ENCODE results near the gene PINK1.

The PINK1 gene

DNA sequence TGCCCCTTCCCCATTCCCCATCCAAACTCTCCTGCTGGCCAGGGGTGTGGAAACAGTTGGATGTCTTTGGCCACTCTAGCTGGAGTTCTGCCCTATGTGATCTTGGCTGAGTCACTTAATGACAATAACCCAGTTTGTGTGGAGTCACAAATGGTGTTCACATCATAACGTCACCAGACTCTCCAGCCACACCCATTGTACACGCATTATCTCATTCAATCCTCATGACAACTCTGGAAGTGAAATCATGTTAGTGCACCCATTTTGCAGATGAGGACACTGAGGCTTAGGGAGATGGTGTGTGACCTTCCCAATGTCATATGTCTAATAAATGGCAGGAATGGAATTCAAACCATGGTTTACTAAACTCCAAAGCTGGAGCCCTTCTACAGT, 45.6 kb upstream of the PINK1 start (continued):
- TF ChIP-seq, protein P1, sequence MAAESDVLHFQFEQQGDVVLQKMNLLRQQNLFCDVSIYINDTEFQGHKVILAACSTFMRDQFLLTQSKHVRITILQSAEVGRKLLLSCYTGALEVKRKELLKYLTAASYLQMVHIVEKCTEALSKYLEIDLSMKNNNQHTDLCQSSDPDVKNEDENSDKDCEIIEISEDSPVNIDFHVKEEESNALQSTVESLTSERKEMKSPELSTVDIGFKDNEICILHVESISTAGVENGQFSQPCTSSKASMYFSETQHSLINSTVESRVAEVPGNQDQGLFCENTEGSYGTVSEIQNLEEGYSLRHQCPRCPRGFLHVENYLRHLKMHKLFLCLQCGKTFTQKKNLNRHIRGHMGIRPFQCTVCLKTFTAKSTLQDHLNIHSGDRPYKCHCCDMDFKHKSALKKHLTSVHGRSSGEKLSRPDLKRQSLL (tag by site-specific recombination; IDR thresholded peaks at IDR 0.05): no peak
- TF ChIP-seq ZNF175 (tag by site-specific recombination; IDR thresholded peaks at IDR 0.05) (no peak), BCL11A (tag by site-specific recombination; IDR thresholded peaks at IDR 0.05; ENCODE audit: low read depth) (0 out of 2 replicates have a peak, but pooled peaks have one; percentile 15), ZBTB7A (tag by site-specific recombination; IDR thresholded peaks at IDR 0.05; ENCODE audit: low read depth) (no peak), ZNF324 (tag by site-specific recombination; IDR thresholded peaks at IDR 0.05) (no peak), ZFP69B (tag by site-specific recombination; IDR thresholded peaks at IDR 0.05) (no peak), ZBTB48 (tag by site-specific recombination; IDR thresholded peaks at IDR 0.05) (no peak), ZNF701 (tag by site-specific recombination; IDR thresholded peaks at IDR 0.05) (no peak), SP7 (tag by site-specific recombination; IDR thresholded peaks at IDR 0.05) (0 out of 2 replicates have a peak, but pooled peaks have one; percentile 16), ZNF549 (tag by site-specific recombination; IDR thresholded peaks at IDR 0.05) (no peak), ZNF140 (tag by site-specific recombination; IDR thresholded peaks at IDR 0.05) (no peak), ZFP41 (tag by site-specific recombination; IDR thresholded peaks at IDR 0.05; ENCODE audit: borderline replicate concordance) (no peak), RBAK (tag by site-specific recombination; IDR thresholded peaks at IDR 0.05) (no peak), ZNF747 (tag by site-specific recombination; IDR thresholded peaks at IDR 0.05) (no peak), HOXA7 (CRISPR knock-in tag; IDR thresholded peaks at IDR 0.05; ENCODE audit: borderline replicate concordance) (no peak), ZNF24 (tag by site-specific recombination; IDR thresholded peaks at IDR 0.05) (0 out of 2 replicates have a peak, but pooled peaks have one; percentile 29), ZNF404 (tag by site-specific recombination; IDR thresholded peaks at IDR 0.05) (no peak), ZBTB20 (tag by site-specific recombination; IDR thresholded peaks at IDR 0.05) (no peak), SETDB1 (IDR thresholded peaks at IDR 0.05; ENCODE audit: insufficient read length, low read length) (no peak), ZNF391 (tag by site-specific recombination; IDR thresholded peaks at IDR 0.05; ENCODE audit: borderline replicate concordance, low read depth) (no peak), ZNF433 (tag by site-specific recombination; IDR thresholded peaks at IDR 0.05; ENCODE audit: low read depth) (no peak), SCRT2 (tag by site-specific recombination; IDR thresholded peaks at IDR 0.05) (no peak), ZNF248 (tag by site-specific recombination; IDR thresholded peaks at IDR 0.05) (no peak), ZNF350 (tag by site-specific recombination; IDR thresholded peaks at IDR 0.05) (no peak), ZNF776 (tag by site-specific recombination; IDR thresholded peaks at IDR 0.05; ENCODE audit: borderline replicate concordance) (no peak), ZNF664 (tag by site-specific recombination; IDR thresholded peaks at IDR 0.05) (0 out of 2 replicates have a peak, but pooled peaks have one; percentile 16), GLIS1 (tag by site-specific recombination; IDR thresholded peaks at IDR 0.05) (no peak)
- TF ChIP-seq, protein P2, sequence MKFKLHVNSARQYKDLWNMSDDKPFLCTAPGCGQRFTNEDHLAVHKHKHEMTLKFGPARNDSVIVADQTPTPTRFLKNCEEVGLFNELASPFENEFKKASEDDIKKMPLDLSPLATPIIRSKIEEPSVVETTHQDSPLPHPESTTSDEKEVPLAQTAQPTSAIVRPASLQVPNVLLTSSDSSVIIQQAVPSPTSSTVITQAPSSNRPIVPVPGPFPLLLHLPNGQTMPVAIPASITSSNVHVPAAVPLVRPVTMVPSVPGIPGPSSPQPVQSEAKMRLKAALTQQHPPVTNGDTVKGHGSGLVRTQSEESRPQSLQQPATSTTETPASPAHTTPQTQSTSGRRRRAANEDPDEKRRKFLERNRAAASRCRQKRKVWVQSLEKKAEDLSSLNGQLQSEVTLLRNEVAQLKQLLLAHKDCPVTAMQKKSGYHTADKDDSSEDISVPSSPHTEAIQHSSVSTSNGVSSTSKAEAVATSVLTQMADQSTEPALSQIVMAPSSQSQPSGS (tag by site-specific recombination; IDR thresholded peaks at IDR 0.05; ENCODE audit: low read depth): no peak; the same call in 1 of the 2 replicates
- TF ChIP-seq, protein P3, sequence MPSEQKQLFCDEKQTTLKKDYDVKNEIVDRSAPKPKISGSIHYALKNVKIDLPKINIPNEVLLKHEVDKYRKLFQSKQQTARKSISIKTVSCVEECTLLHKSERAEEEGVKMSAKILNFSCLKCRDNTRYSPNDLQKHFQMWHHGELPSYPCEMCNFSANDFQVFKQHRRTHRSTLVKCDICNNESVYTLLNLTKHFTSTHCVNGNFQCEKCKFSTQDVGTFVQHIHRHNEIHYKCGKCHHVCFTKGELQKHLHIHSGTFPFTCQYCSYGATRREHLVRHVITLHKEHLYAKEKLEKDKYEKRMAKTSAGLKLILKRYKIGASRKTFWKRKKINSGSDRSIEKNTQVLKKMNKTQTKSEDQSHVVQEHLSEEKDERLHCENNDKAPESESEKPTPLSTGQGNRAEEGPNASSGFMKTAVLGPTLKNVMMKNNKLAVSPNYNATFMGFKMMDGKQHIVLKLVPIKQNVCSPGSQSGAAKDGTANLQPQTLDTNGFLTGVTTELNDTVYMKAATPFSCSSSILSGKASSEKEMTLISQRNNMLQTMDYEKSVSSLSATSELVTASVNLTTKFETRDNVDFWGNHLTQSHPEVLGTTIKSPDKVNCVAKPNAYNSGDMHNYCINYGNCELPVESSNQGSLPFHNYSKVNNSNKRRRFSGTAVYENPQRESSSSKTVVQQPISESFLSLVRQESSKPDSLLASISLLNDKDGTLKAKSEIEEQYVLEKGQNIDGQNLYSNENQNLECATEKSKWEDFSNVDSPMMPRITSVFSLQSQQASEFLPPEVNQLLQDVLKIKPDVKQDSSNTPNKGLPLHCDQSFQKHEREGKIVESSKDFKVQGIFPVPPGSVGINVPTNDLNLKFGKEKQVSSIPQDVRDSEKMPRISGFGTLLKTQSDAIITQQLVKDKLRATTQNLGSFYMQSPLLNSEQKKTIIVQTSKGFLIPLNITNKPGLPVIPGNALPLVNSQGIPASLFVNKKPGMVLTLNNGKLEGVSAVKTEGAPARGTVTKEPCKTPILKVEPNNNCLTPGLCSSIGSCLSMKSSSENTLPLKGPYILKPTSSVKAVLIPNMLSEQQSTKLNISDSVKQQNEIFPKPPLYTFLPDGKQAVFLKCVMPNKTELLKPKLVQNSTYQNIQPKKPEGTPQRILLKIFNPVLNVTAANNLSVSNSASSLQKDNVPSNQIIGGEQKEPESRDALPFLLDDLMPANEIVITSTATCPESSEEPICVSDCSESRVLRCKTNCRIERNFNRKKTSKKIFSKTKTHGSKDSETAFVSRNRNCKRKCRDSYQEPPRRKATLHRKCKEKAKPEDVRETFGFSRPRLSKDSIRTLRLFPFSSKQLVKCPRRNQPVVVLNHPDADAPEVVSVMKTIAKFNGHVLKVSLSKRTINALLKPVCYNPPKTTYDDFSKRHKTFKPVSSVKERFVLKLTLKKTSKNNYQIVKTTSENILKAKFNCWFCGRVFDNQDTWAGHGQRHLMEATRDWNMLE (tag by site-specific recombination; conservative IDR thresholded peaks at IDR 0.05; ENCODE audit: low read depth): no peak
- TF ChIP-seq, protein P4, sequence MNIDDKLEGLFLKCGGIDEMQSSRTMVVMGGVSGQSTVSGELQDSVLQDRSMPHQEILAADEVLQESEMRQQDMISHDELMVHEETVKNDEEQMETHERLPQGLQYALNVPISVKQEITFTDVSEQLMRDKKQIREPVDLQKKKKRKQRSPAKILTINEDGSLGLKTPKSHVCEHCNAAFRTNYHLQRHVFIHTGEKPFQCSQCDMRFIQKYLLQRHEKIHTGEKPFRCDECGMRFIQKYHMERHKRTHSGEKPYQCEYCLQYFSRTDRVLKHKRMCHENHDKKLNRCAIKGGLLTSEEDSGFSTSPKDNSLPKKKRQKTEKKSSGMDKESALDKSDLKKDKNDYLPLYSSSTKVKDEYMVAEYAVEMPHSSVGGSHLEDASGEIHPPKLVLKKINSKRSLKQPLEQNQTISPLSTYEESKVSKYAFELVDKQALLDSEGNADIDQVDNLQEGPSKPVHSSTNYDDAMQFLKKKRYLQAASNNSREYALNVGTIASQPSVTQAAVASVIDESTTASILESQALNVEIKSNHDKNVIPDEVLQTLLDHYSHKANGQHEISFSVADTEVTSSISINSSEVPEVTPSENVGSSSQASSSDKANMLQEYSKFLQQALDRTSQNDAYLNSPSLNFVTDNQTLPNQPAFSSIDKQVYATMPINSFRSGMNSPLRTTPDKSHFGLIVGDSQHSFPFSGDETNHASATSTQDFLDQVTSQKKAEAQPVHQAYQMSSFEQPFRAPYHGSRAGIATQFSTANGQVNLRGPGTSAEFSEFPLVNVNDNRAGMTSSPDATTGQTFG (tag by site-specific recombination; IDR thresholded peaks at IDR 0.05; ENCODE audit: borderline replicate concordance): no peak
- TF ChIP-seq, protein P5, sequence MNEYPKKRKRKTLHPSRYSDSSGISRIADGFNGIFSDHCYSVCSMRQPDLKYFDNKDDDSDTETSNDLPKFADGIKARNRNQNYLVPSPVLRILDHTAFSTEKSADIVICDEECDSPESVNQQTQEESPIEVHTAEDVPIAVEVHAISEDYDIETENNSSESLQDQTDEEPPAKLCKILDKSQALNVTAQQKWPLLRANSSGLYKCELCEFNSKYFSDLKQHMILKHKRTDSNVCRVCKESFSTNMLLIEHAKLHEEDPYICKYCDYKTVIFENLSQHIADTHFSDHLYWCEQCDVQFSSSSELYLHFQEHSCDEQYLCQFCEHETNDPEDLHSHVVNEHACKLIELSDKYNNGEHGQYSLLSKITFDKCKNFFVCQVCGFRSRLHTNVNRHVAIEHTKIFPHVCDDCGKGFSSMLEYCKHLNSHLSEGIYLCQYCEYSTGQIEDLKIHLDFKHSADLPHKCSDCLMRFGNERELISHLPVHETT (tag by site-specific recombination; IDR thresholded peaks at IDR 0.05): peak; percentile 81; the same call in 1 of the 2 replicates

Data from HEK293 (cell line).